ENCODE results near the gene SLC10A7. TPM values are rescaled to one million over a fixed set of nuclear protein-coding genes. Genes with fewer than 3 reads are reported as not detected.

Gene SLC10A7
- total and polyA plus RNA-seq, 2 experiments from 2014 or later, result 0.81 to 4.3 TPM

- H3K36me3 Mint-ChIP-seq (ENCODE audit: low read depth), result no peaks in the 10 kb centered on the region
- Histone ChIP-seq H2AFZ (no peak overlapping the region), H3K27me3 (ENCODE audit: insufficient read depth) (no peaks in the 10 kb centered on the region), H3K27ac (ENCODE audit: low read depth) (no peak overlapping the region), H3K4me1 (ENCODE audit: insufficient read depth) (peaks cover 6% of the 10 kb centered on the region), H3F3A (replicated peaks; ENCODE audit: low read depth) (no peaks in the 10 kb centered on the region), H4K20me1 (replicated peaks; ENCODE audit: insufficient read depth) (no peaks in the 10 kb centered on the region), H3K79me2 (replicated peaks; ENCODE audit: insufficient read depth) (no peaks in the 10 kb centered on the region), H3K4me3 (no peak overlapping the region), H3K4me2 (no peak overlapping the region), H3K9me2 (ENCODE audit: insufficient read depth) (peaks cover 5% of the 10 kb centered on the region; the same call in 1 of the 2 replicates), H3K36me3 (ENCODE audit: insufficient read depth) (no peaks in the 10 kb centered on the region)
- DNase-seq (ENCODE audit: low spot score) (no peak), ATAC-seq (no peak)
- H3K4me3 Mint-ChIP-seq, result no peak overlapping the region
- H3K4me1 Mint-ChIP-seq, result peaks cover 6% of the 10 kb centered on the region; the same call in 2 of the 3 replicates
- peaks cover 2% of the 10 kb centered on the region; the same call in 1 of the 3 replicates for H3K9me3 Mint-ChIP-seq
- no peak overlapping the region for H3K27ac Mint-ChIP-seq
- no peaks in the 10 kb centered on the region for H3K27me3 Mint-ChIP-seq (ENCODE audit: insufficient read depth, low read depth, poor library complexity)
- TF ChIP-seq JUNB (IDR thresholded peaks at IDR 0.05; ENCODE audit: unreplicated experiment), result no peak
- TF ChIP-seq ZNF331 (CRISPR knock-in tag; IDR thresholded peaks at IDR 0.05; ENCODE audit: low read depth), result peak; percentile 59
- TF ChIP-seq POLR2AphosphoS5 (IDR thresholded peaks at IDR 0.05; ENCODE audit: low read depth), result no peak
These were observed 289.5 kb downstream of the SLC10A7 start for GRCh38 chr4:146232131-146232722.

DNA sequence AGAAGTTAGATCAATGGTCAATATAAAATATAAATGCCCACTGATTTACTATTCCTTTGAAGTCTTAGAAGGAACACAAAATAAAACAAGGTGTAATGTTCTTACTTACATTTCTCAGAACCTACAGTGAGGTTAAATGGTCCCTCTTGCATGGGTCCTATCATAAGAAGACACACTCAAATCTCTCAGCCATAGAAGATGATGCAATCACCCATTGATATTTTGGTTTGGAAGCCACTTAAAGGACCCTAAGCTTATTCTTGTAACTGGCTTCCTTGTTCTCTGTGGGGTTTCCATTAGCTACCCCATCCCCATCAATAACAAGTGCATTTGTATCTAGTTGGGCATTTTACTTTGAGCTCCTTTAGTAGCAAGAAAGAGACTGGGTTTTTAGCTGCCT, 292.3 kb downstream of the SLC10A7 start:
- ATAC-seq (no peak), DNase-seq (ENCODE audit: low spot score) (no peak)
- Histone ChIP-seq H2AFZ (no peak overlapping the region), H3K27ac (ENCODE audit: low read depth) (no peak overlapping the region), H3K4me1 (ENCODE audit: insufficient read depth) (no peaks in the 10 kb centered on the region), H3K4me2 (no peak overlapping the region), H3K9me2 (ENCODE audit: insufficient read depth) (no peaks in the 10 kb centered on the region; the same call in 1 of the 2 replicates), H3F3A (replicated peaks; ENCODE audit: low read depth) (no peaks in the 10 kb centered on the region), H3K79me2 (replicated peaks; ENCODE audit: insufficient read depth) (no peaks in the 10 kb centered on the region), H3K36me3 (ENCODE audit: insufficient read depth) (no peaks in the 10 kb centered on the region), H3K27me3 (ENCODE audit: insufficient read depth) (no peaks in the 10 kb centered on the region), H4K20me1 (replicated peaks; ENCODE audit: insufficient read depth) (no peaks in the 10 kb centered on the region), H3K4me3 (no peak overlapping the region)
- Mint-ChIP-seq H3K27me3 (ENCODE audit: insufficient read depth, low read depth, poor library complexity) (peaks cover 2% of the 10 kb centered on the region), H3K4me1 (no peaks in the 10 kb centered on the region), H3K9me3 (peaks cover 2% of the 10 kb centered on the region; the same call in 1 of the 3 replicates), H3K4me3 (no peak overlapping the region), H3K27ac (no peak overlapping the region), H3K36me3 (ENCODE audit: low read depth) (no peaks in the 10 kb centered on the region)
- TF ChIP-seq CREB1 (CRISPR knock-in tag; IDR thresholded peaks at IDR 0.05; ENCODE audit: low read depth) (no peak), NANOG (IDR thresholded peaks at IDR 0.05; ENCODE audit: borderline replicate concordance) (no peak), JUNB (IDR thresholded peaks at IDR 0.05; ENCODE audit: unreplicated experiment) (no peak), ZNF462 (CRISPR knock-in tag; IDR thresholded peaks at IDR 0.05) (no peak), CTCF (conservative IDR thresholded peaks at IDR 0.05; ENCODE audit: low read depth in 2 of 2) (no peak)
- TF ChIP-seq, protein P1, sequence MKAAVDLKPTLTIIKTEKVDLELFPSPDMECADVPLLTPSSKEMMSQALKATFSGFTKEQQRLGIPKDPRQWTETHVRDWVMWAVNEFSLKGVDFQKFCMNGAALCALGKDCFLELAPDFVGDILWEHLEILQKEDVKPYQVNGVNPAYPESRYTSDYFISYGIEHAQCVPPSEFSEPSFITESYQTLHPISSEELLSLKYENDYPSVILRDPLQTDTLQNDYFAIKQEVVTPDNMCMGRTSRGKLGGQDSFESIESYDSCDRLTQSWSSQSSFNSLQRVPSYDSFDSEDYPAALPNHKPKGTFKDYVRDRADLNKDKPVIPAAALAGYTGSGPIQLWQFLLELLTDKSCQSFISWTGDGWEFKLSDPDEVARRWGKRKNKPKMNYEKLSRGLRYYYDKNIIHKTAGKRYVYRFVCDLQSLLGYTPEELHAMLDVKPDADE (IDR thresholded peaks at IDR 0.05), result no peak

All from GM23338 (cell line).